Mesenchymal stem cell (in vitro differentiated cells and primary cell): Measurements from ENCODE around the gene VPS37C. TPM values are rescaled to one million over a fixed set of nuclear protein-coding genes. Genes with fewer than 3 reads are reported as not detected.
"Not testable (repeated sequence)": the region's sequence is repeated elsewhere in the genome, so short reads cannot be mapped to it uniquely, and the experiment has no call there.

Experiments
- DNase-seq: peaks from one replicate; pipeline ENCODE4 v3.0.0-alpha.2; 2013
- H2AFZ ChIP-seq: one replicate; pipeline ENCODE4 v1.6.1; 2013; ENCODE audit warnings: low read depth, mild to moderate bottlenecking, control low read depth, inconsistent platforms, low read length, moderate library complexity
- H2AK5ac ChIP-seq: 2 replicates; pipeline ENCODE4 v1.6.1; 2013; ENCODE audit warnings: low read length, moderate library complexity, mild to moderate bottlenecking, inconsistent platforms; ENCODE audit not compliant: severe bottlenecking
- H2BK120ac ChIP-seq: one replicate; pipeline ENCODE4 v1.6.1; 2013; ENCODE audit warnings: low read depth, mild to moderate bottlenecking, inconsistent platforms, low read length, moderate library complexity
- H2BK12ac ChIP-seq, 2 experiments: one replicate each; pipeline ENCODE4 v1.6.1; 2013; ENCODE audit warnings: inconsistent platforms in 2 of 2, low read length in 2 of 2, mild to moderate bottlenecking in 2 of 2, moderate library complexity in 2 of 2, control low read depth in 1 of 2
- H2BK15ac ChIP-seq: one replicate; pipeline ENCODE4 v1.6.1; 2013; ENCODE audit warnings: mild to moderate bottlenecking, low read depth, inconsistent platforms; ENCODE audit not compliant: poor library complexity, severe bottlenecking
- H2BK5ac ChIP-seq: 2 replicates; pipeline ENCODE4 v1.6.1; 2013; ENCODE audit warnings: low read depth, mild to moderate bottlenecking, low read length, control low read depth, inconsistent platforms; ENCODE audit not compliant: poor library complexity, severe bottlenecking
- H3K14ac ChIP-seq, 2 experiments: one replicate each; pipeline ENCODE4 v1.6.1; 2013; ENCODE audit warnings: inconsistent platforms in 2 of 2, low read length in 2 of 2, control low read depth in 1 of 2, mild to moderate bottlenecking in 1 of 2, moderate library complexity in 1 of 2
- H3K18ac ChIP-seq, 2 experiments: one replicate each; pipeline ENCODE4 v1.6.1; 2013; ENCODE audit warnings: inconsistent platforms in 2 of 2, low read length in 2 of 2, control low read depth in 1 of 2, low read depth in 1 of 2, mild to moderate bottlenecking in 1 of 2
- H3K23ac ChIP-seq, 2 experiments: one replicate each; pipeline ENCODE4 v1.6.1; 2013; ENCODE audit warnings: inconsistent platforms in 2 of 2, low read length in 2 of 2, mild to moderate bottlenecking in 2 of 2, moderate library complexity in 2 of 2, control low read depth in 1 of 2
- H3K27ac ChIP-seq: 2 replicates; pipeline ENCODE4 v1.5.1; 2013; ENCODE audit warnings: mild to moderate bottlenecking, moderate library complexity, low read length, control low read depth, inconsistent platforms; ENCODE audit not compliant: poor library complexity, severe bottlenecking
- H3K27me3 ChIP-seq, 2 experiments: 2 replicates each; pipeline versions ENCODE4 v1.6.1 to v1.7.0; 2013; ENCODE audit warnings: low read length in 2 of 2, mild to moderate bottlenecking in 2 of 2, moderate library complexity in 2 of 2, control low read depth in 1 of 2, inconsistent platforms in 1 of 2; ENCODE audit not compliant: control insufficient read depth in 1 of 2, insufficient read depth in 1 of 2
- H3K36me3 ChIP-seq, 2 experiments: 2 replicates each; pipeline versions ENCODE4 v1.6.1 to v1.7.0; 2013; ENCODE audit warnings: low read length in 2 of 2, control low read depth in 1 of 2, inconsistent platforms in 1 of 2, low read depth in 1 of 2, mild to moderate bottlenecking in 1 of 2; ENCODE audit not compliant: insufficient read depth in 2 of 2, control insufficient read depth in 1 of 2
- H3K4ac ChIP-seq, 2 experiments: one replicate each; pipeline ENCODE4 v1.6.1; 2013; ENCODE audit warnings: inconsistent platforms in 2 of 2, low read length in 2 of 2, mild to moderate bottlenecking in 2 of 2, moderate library complexity in 2 of 2, control low read depth in 1 of 2, low read depth in 1 of 2
- H3K4me1 ChIP-seq: 2 replicates; pipeline ENCODE4 v1.6.1; 2013; ENCODE audit warnings: low read depth, low read length, control low read depth; ENCODE audit not compliant: control insufficient read depth, insufficient read depth
- H3K4me2 ChIP-seq: 2 replicates; pipeline ENCODE4 v1.6.1; 2013; ENCODE audit warnings: low read length, mild to moderate bottlenecking, inconsistent platforms; ENCODE audit not compliant: poor library complexity, severe bottlenecking
- H3K4me3 ChIP-seq, 2 experiments: 2 replicates each; pipeline versions ENCODE4 v1.5.1 to v1.7.0; 2013; ENCODE audit warnings: low read length in 2 of 2, mild to moderate bottlenecking in 2 of 2, control low read depth in 1 of 2, low read depth in 1 of 2; ENCODE audit not compliant: insufficient read depth in 1 of 2
- H3K79me1 ChIP-seq: replicated peaks from 2 replicates; pipeline ENCODE4 v1.6.1; 2013; ENCODE audit warnings: mild to moderate bottlenecking, control low read depth, low read length, inconsistent platforms; ENCODE audit not compliant: poor library complexity, severe bottlenecking
- H3K9ac ChIP-seq: 2 replicates; pipeline ENCODE4 v1.7.0; 2013; ENCODE audit warnings: mild to moderate bottlenecking, low read length, moderate library complexity
- H3K9me3 ChIP-seq: 2 replicates; pipeline ENCODE4 v1.7.0; 2013; ENCODE audit warnings: mild to moderate bottlenecking, low read length; ENCODE audit not compliant: control insufficient read depth
- H4K8ac ChIP-seq: one replicate; pipeline ENCODE4 v1.6.1; 2013; ENCODE audit warnings: inconsistent platforms, mild to moderate bottlenecking, low read length, moderate library complexity
- H4K91ac ChIP-seq: one replicate; pipeline ENCODE4 v1.6.1; 2013; ENCODE audit warnings: mild to moderate bottlenecking, low read length, inconsistent platforms
- WGBS: methylation state at CpG from one replicate; pipeline ENCODE4 v1.1.7; 2013; ENCODE audit warnings: mixed read lengths; 5-methylcytosine and 5-hydroxymethylcytosine counted together
- polyA plus RNA-seq, 2 experiments: library from polyadenylated mRNA; stranded (reverse); fragments of 200-250 nt; gene quantifications; one replicate each; pipeline ENCODE4 v1.2.3, GENCODE V29; 2013

VPS37C gene
- 15.0 TPM for polyA plus RNA-seq (2013, experiment 1 of 2)
- 14.7 TPM for polyA plus RNA-seq (2013, experiment 2 of 2)

- Histone ChIP-seq H3K9me3 (no peaks in the 10 kb centered on the region), H3K27me3 (no peaks in the 10 kb centered on the region), H3K9ac (peak within 1 kb of the TSS; percentile 92), H3K79me1 (no peaks in the 10 kb centered on the region), H3K4me3 (peak within 1 kb of the TSS; percentile 84 to 91), H2BK5ac (peak within 1 kb of the TSS; percentile 84), H4K91ac (peak within 1 kb of the TSS; percentile 88), H3K27ac (peak within 1 kb of the TSS; percentile 73), H2AK5ac (peak within 1 kb of the TSS; percentile 37), H3K36me3 (peaks cover 3 to 13% of the 10 kb centered on the region in 2 experiments), H2BK15ac (peak within 1 kb of the TSS; percentile 78), H3K14ac (peak within 1 kb of the TSS in 1 of 2 experiments; percentile 80), H3K23ac (peak within 1 kb of the TSS in 1 of 2 experiments; percentile 36), H4K8ac (peak within 1 kb of the TSS; percentile 93), H3K4ac (peak within 1 kb of the TSS; percentile 88 to 93), H3K4me2 (peak within 1 kb of the TSS; percentile 73), H2AFZ (peak within 1 kb of the TSS; percentile 75), H2BK120ac (peak within 1 kb of the TSS; percentile 87), H3K18ac (peak within 1 kb of the TSS; percentile 84 to 99), H2BK12ac (peak within 1 kb of the TSS; percentile 35 to 91), H3K4me1 (peaks cover 6% of the 10 kb centered on the region)
- under 1% methylated on average over 59 of the region's 85 CpGs for WGBS
- DNase-seq = peak; percentile 90
These were observed at the start of gene VPS37C for GRCh38 chr11:61161190-61162091. Gene VPS37C, minus strand, starts transcription at chr11:61161426. Its CDS starts 22,597 bp downstream, at chr11:61138829.

- H2BK5ac ChIP-seq, H3K27ac ChIP-seq, H3K9me3 ChIP-seq, H3K4me3 ChIP-seq, H2BK15ac ChIP-seq, H3K14ac ChIP-seq, H2AFZ ChIP-seq, H3K27me3 ChIP-seq, H3K4ac ChIP-seq, DNase-seq, H3K18ac ChIP-seq, H3K79me1 ChIP-seq, H3K4me1 ChIP-seq, H3K23ac ChIP-seq, H4K8ac ChIP-seq, H3K36me3 ChIP-seq, H3K4me2 ChIP-seq, H3K9ac ChIP-seq, H2BK120ac ChIP-seq, H4K91ac ChIP-seq, H2AK5ac ChIP-seq, H2BK12ac ChIP-seq: not testable (repeated sequence)
- no CpG with 5 or more reads among the region's 6 CpGs for WGBS
These were observed 49.4 kb upstream of the VPS37C start for GRCh38 chr11:61210629-61211028.

- H2AK5ac ChIP-seq, H3K18ac ChIP-seq, H2AFZ ChIP-seq, H3K4ac ChIP-seq, H3K27me3 ChIP-seq, H3K14ac ChIP-seq, H3K4me1 ChIP-seq, H2BK12ac ChIP-seq, H3K9me3 ChIP-seq, H2BK5ac ChIP-seq, H3K4me2 ChIP-seq, H3K9ac ChIP-seq, DNase-seq, H2BK15ac ChIP-seq, H4K8ac ChIP-seq, H3K36me3 ChIP-seq, H3K79me1 ChIP-seq, H3K23ac ChIP-seq, H3K27ac ChIP-seq, H2BK120ac ChIP-seq, H4K91ac ChIP-seq, H3K4me3 ChIP-seq: not testable (repeated sequence)
- WGBS = no CpG with 5 or more reads among the region's 9 CpGs
These were observed 46.5 kb upstream of the VPS37C start for GRCh38 chr11:61207636-61208310.

GRCh38 chr11:61204502-61205059 is 43.4 kb upstream of the VPS37C start:
- H2BK5ac ChIP-seq, H3K14ac ChIP-seq, H3K9ac ChIP-seq, H4K91ac ChIP-seq, H3K36me3 ChIP-seq, H2AFZ ChIP-seq, H3K4ac ChIP-seq, H3K27ac ChIP-seq, H3K79me1 ChIP-seq, H3K9me3 ChIP-seq, H3K4me1 ChIP-seq, H2AK5ac ChIP-seq, H2BK15ac ChIP-seq, H3K4me3 ChIP-seq, H2BK120ac ChIP-seq, H3K4me2 ChIP-seq, DNase-seq, H4K8ac ChIP-seq, H2BK12ac ChIP-seq, H3K18ac ChIP-seq, H3K23ac ChIP-seq: not testable (repeated sequence)
- H3K27me3 ChIP-seq = peaks cover 8 to 10% of the 10 kb centered on the region in 2 experiments
- 88% methylated on average over 13 of the region's 14 CpGs for WGBS
